H1 (cell line): ENCODE results near the gene OPRD1.

Experiments used
- CHD1 ChIP-seq: IDR thresholded peaks from 2 replicates; pipeline ENCODE4 v1.6.1; 2012; ENCODE audit warnings: low read depth, low read length, improper control_type of control experiment
- CTCF ChIP-seq, 3 experiments: IDR thresholded peaks; 1 replicate in 2 of 3; 2 replicates in 1 of 3; pipeline versions ENCODE4 v1.5.1 to v1.6.1; 2011; ENCODE audit warnings: low read length in 3 of 3, mild to moderate bottlenecking in 3 of 3, inconsistent platforms in 2 of 3, low read depth in 1 of 3, moderate library complexity in 1 of 3; ENCODE audit not compliant: insufficient read depth in 1 of 3; ENCODE audit errors: control extremely low read depth in 1 of 3
- EGR1 ChIP-seq: IDR thresholded peaks from 2 replicates; pipeline ENCODE4 v1.6.1; 2011; ENCODE audit warnings: low read depth, low read length, borderline replicate concordance
- EP300 ChIP-seq, 2 experiments: IDR thresholded peaks; 1 replicate in 1 of 2; 2 replicates in 1 of 2; pipeline ENCODE4 v1.6.1; 2011 to 2012; ENCODE audit warnings: low read depth in 2 of 2, low read length in 2 of 2, mild to moderate bottlenecking in 2 of 2, borderline replicate concordance in 1 of 2, inconsistent platforms in 1 of 2, moderate library complexity in 1 of 2
- POLR2A ChIP-seq, 2 experiments: IDR thresholded peaks; 1 replicate in 1 of 2; 2 replicates in 1 of 2; pipeline ENCODE4 v1.6.1; 2011; ENCODE audit warnings: low read depth in 2 of 2, low read length in 2 of 2, mild to moderate bottlenecking in 2 of 2; ENCODE audit errors: control extremely low read depth in 1 of 2
- POLR2AphosphoS5 ChIP-seq: IDR thresholded peaks from 2 replicates; pipeline ENCODE4 v1.6.1; 2011; ENCODE audit warnings: low read depth, low read length
- RAD21 ChIP-seq, 2 experiments: IDR thresholded peaks in 1 of 2; conservative IDR thresholded peaks in 1 of 2; 2 replicates each; pipeline ENCODE4 v1.6.1; 2011; ENCODE audit warnings: low read depth in 2 of 2, low read length in 2 of 2, improper control_type of control experiment in 1 of 2, inconsistent platforms in 1 of 2, mild to moderate bottlenecking in 1 of 2, moderate library complexity in 1 of 2
- RFX5 ChIP-seq: IDR thresholded peaks from 2 replicates; pipeline ENCODE4 v1.6.1; 2011; ENCODE audit warnings: low read depth, low read length, improper control_type of control experiment, borderline replicate concordance
- USF2 ChIP-seq: IDR thresholded peaks from 2 replicates; pipeline ENCODE4 v1.6.1; 2011; ENCODE audit warnings: low read length, improper control_type of control experiment
- ZNF274 ChIP-seq: IDR thresholded peaks from 2 replicates; pipeline ENCODE4 v1.7.0; 2012; ENCODE audit warnings: low read length, borderline replicate concordance; ENCODE audit errors: extremely low read depth

- no peak for TF ChIP-seq RFX5
- no peak for TF ChIP-seq ZNF274
- TF ChIP-seq CTCF (IDR thresholded peaks at IDR 0.05; ENCODE audit: control extremely low read depth in 1 of 3, insufficient read depth in 1 of 3, low read depth in 1 of 3, low read length in 3 of 3) = no peak
- no peak for TF ChIP-seq CHD1
- TF ChIP-seq USF2 = no peak
- TF ChIP-seq POLR2A (IDR thresholded peaks at IDR 0.05; ENCODE audit: control extremely low read depth in 1 of 2, low read depth in 2 of 2, low read length in 2 of 2) = no peak
- no peak for TF ChIP-seq EGR1
- no peak for TF ChIP-seq EP300 (IDR thresholded peaks at IDR 0.05; ENCODE audit: borderline replicate concordance in 1 of 2, low read depth in 2 of 2, low read length in 2 of 2)
- no peak for TF ChIP-seq POLR2AphosphoS5
- no peak for TF ChIP-seq RAD21 (IDR thresholded peaks at IDR 0.05 in 1 of 2, conservative IDR thresholded peaks at IDR 0.05 in 1 of 2; ENCODE audit: low read depth in 2 of 2, low read length in 2 of 2)
Measured at GRCh38 chr1:28779751-28780408, 32.1 kb upstream of the OPRD1 start.
